Mesodermal cell (in vitro differentiated cells): Measurements from ENCODE around the gene ZCCHC7.
"Not testable (repeated sequence)": the region's sequence is repeated elsewhere in the genome, so short reads cannot be mapped to it uniquely, and the experiment has no call there.

Experiments
- H3K27ac ChIP-seq: 2 replicates; pipeline ENCODE4 v1.7.0; 2013; ENCODE audit warnings: mild to moderate bottlenecking, low read depth, low read length, moderate library complexity; ENCODE audit not compliant: severe bottlenecking
- H3K36me3 ChIP-seq: 2 replicates; pipeline ENCODE4 v1.7.1; 2013; ENCODE audit warnings: mild to moderate bottlenecking, low read length, moderate library complexity; ENCODE audit not compliant: control insufficient read depth, insufficient read depth
- H3K4me1 ChIP-seq: one replicate; pipeline ENCODE4 v1.7.1; 2013; ENCODE audit warnings: mild to moderate bottlenecking, low read length; ENCODE audit not compliant: insufficient read depth, control insufficient read depth, poor library complexity, severe bottlenecking
- H3K4me3 ChIP-seq: 2 replicates; pipeline ENCODE4 v1.7.0; 2013; ENCODE audit warnings: low read length, control low read depth, mild to moderate bottlenecking; ENCODE audit not compliant: insufficient read depth, poor library complexity, severe bottlenecking; ENCODE audit errors: extremely low read depth
- H3K9me3 ChIP-seq: 2 replicates; pipeline ENCODE4 v1.7.1; 2013; ENCODE audit warnings: mild to moderate bottlenecking, low read length, moderate library complexity; ENCODE audit not compliant: control insufficient read depth
- WGBS, 2 experiments: methylation state at CpG; one replicate each; pipeline ENCODE4 v1.1.5; 2013; ENCODE audit warnings: missing lambda C conversion rate in 2 of 2; ENCODE audit not compliant: insufficient coverage in 2 of 2; 5-methylcytosine and 5-hydroxymethylcytosine counted together

ZCCHC7 gene

DNA sequence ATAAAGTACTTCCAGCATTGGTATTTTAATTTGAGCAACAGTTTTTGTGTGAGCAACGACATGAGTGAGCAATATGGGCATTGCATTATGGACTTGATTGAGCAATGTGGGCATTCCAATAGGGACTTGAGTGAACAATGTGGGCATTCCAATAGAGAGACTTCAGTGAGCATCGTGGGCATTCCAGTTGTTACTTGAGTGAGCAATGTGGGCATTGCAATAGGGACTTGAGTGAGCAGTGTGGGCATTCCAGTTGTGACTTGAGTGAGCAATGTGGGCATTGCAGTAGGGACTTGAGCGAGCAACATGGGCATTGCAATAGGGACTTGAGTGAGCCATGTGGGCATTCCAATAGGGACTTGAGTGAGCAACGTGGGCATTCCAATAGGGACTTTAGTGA is 52.2 kb downstream of the ZCCHC7 start:
- Histone ChIP-seq H3K4me1 (no peaks in the 10 kb centered on the region), H3K27ac (no peak overlapping the region), H3K9me3 (no peaks in the 10 kb centered on the region), H3K4me3 (no peak overlapping the region), H3K36me3 (peaks cover 5% of the 10 kb centered on the region)
- 94 to 97% methylated on average over 4 of the region's 4 CpGs for WGBS, 2 experiments

DNA sequence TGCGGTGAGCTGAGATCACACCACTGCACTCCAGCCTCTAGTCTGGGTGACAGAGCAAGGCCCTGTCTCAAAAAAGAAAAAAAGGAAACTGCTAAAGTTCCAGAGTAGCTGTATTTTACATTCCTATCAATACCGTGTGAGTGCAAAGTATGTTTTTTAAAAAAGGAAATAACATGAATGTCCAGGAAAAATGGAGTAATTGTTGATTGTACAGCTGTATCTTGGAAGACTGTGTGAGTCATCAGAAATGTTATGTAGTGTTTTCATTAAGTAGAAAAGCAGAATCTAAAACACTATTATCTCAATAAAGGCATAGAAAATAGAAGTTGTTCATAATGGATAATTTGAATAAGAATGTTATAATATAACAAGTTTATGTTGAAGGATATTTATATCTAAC is 53.9 kb downstream of the ZCCHC7 start:
- 89 to 100% methylated on average over 1 of the region's 2 CpGs for WGBS, 2 experiments
- no peak overlapping the region for H3K4me3 ChIP-seq
- H3K4me1 ChIP-seq, result no peaks in the 10 kb centered on the region
- H3K36me3 ChIP-seq, result peaks cover 5% of the 10 kb centered on the region
- H3K9me3 ChIP-seq, result no peaks in the 10 kb centered on the region
- no peak overlapping the region for H3K27ac ChIP-seq

DNA sequence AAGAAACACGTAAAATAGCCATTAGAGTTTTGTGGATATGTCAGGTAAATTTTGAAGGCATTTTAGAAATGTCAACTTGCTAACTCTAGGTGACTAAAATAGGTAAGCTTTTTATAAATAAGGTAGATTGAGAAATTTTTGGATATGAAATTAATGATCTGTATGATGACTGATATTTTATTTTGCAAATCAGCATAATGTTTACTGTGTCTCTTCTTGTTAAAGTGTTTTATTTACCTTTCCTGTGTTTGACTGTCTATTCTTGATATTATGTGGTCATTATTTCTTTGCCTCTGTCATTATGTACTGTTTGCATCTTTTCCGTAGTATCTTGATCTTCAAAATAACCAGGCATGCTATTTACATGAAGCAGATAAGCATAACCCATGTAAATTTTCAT is 58.4 kb downstream of the ZCCHC7 start:
- Histone ChIP-seq H3K4me3 (no peak overlapping the region), H3K4me1 (no peaks in the 10 kb centered on the region), H3K9me3 (no peaks in the 10 kb centered on the region), H3K36me3 (peaks cover 5% of the 10 kb centered on the region), H3K27ac (no peak overlapping the region)
- 93 to 100% methylated on average over 1 of the region's 2 CpGs for WGBS, 2 experiments

DNA sequence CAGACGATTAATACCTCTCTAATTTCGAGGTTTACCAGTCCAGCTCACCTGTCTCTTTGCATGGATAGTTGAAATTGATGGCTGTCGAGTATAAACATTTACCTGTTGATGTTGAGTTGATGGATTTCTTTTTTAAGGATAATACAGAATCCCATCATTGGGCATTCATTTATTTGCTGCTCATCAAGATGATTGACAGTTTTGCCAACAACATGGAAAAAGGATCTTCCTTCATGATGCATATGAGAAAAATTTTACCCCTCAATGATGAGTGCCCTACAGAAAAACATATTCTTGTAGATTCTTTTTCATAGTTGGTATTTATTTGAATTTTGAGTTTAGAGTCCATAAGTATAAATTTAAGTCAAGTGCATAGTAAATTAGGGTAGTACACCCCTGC is 59.2 kb downstream of the ZCCHC7 start:
- WGBS, 2 experiments, result 90 to 100% methylated on average over 2 to 3 of the region's 3 CpGs

DNA sequence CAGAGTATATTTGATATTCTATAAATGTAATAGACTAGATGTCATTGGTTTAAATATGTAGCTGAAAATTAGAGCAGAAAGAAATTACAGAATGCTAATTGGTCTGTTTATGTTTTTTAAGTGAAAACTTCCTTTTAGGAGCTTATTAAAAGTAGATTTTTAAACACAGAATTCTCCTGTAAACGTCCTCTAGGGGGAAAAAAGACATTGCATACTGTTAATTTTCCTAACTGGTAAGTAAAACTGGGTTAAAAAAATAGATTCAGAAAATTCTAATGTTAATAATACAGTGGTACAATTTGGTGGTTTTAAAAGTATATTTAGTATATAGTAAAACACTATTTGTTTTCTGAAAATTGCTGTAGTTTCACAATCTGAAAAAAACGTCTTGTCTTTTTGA is 59.8 kb downstream of the ZCCHC7 start:
- no peak overlapping the region for H3K4me3 ChIP-seq
- H3K4me1 ChIP-seq, result no peaks in the 10 kb centered on the region
- H3K27ac ChIP-seq, result no peak overlapping the region
- no CpG with 5 or more reads among the region's 2 CpGs for WGBS, 2 experiments
- no peaks in the 10 kb centered on the region for H3K9me3 ChIP-seq
- H3K36me3 ChIP-seq, result peaks cover 5% of the 10 kb centered on the region

More for the DNA sequence above, 59.2 kb downstream of the ZCCHC7 start:
- Histone ChIP-seq H3K9me3 (no peaks in the 10 kb centered on the region), H3K4me1 (no peaks in the 10 kb centered on the region), H3K27ac (no peak overlapping the region), H3K4me3 (no peak overlapping the region), H3K36me3 (peaks cover 5% of the 10 kb centered on the region)

DNA sequence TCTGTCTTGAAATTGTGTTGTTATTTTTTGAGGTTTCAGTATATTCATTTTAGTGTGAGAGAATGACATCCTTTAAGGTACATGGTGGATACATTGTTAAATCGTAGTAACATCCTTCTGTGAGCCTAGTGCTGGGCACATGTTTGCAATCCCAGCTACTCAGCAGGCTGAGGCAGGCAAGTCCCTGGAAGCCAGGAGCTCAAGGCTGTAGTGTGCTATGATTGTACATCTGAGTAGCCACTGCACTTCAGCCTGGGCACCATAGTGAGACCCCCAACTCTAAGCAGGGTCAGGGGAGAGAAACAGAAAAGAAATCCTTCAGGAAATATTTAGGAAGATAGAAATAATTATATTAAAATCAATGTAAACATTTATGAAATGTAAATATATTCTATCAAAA is 62.3 kb downstream of the ZCCHC7 start:
- Histone ChIP-seq H3K36me3 (no peaks in the 10 kb centered on the region), H3K9me3 (no peaks in the 10 kb centered on the region), H3K27ac (no peak overlapping the region), H3K4me1 (no peaks in the 10 kb centered on the region), H3K4me3 (no peak overlapping the region)
- no CpG with 5 or more reads among the region's 1 CpG for WGBS, 2 experiments

DNA sequence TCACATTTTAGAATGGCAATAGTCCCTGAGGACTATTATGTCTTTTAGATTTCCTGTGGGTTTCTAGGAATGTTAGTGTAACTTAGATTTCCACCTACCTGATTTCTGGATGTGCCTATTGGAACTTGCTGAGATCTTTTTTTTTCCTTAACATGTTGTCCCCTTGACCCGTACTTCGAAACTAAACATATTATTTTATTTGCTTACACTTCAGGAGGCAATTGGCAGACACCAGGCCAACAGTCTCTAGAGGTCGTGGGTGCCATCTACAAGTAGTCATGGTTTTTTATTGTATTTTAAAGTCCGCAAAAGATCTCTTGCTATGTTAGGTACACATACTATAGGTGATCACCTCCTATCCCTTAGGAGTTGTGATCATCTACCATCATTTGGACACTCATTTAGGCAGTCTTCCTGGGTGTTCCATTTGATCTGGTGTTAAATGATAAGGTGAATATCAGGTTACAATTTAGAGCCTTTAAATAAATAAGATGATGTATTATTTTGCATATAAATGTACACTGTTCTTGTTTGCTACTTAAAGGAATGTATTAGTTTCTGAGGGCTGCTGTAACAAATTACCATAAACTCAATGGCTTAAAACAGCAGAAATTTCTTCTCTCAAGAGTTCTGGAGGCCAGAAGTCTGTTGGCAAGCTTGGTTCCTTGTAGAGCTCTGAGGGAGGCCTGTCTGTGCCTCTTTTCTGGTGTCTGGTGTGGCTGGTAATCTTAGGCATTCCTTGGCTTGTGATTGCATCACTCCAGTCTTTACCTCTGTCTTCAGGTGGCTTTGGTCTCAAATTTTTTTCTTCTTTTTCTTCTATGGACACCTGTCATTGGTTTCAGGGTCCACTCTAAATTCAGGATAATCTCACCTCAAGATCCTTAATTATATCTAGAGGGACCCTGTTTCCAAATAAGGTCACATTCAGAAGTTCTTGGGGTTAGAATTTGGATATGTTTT is 64.8 kb downstream of the ZCCHC7 start:
- no peaks in the 10 kb centered on the region for H3K9me3 ChIP-seq
- H3K27ac ChIP-seq, result no peak overlapping the region
- 60% methylated on average over 1 of the region's 4 CpGs; no CpG with 5 or more reads in 1 of the 2 experiments for WGBS, 2 experiments
- no peak overlapping the region for H3K4me3 ChIP-seq
- H3K36me3 ChIP-seq, result no peaks in the 10 kb centered on the region
- H3K4me1 ChIP-seq, result no peaks in the 10 kb centered on the region

DNA sequence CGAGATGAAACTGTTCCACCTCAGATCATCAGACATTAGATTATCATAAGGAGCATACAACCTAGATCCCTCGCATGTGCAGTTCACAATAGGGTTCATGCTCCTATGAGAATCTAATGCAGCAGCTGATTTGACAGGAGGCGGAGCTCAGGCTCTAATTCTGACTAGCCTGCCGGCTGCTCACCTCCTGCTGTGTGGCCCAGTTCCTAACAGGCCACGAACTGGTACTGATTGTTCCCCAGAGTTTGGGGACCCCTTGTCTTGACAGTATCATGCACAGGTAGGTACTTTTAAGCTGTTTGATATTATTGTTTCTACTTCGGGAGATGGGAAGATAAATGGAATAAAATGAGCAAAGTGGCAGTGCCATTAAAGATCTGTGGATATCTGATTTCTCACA is 66.9 kb downstream of the ZCCHC7 start:
- no peak overlapping the region for H3K4me3 ChIP-seq
- no peaks in the 10 kb centered on the region for H3K4me1 ChIP-seq
- H3K9me3 ChIP-seq, result no peaks in the 10 kb centered on the region
- no peak overlapping the region for H3K27ac ChIP-seq
- H3K36me3 ChIP-seq, result peaks cover 4% of the 10 kb centered on the region
- WGBS, 2 experiments, result 76 to 79% methylated on average over 5 of the region's 6 CpGs

DNA sequence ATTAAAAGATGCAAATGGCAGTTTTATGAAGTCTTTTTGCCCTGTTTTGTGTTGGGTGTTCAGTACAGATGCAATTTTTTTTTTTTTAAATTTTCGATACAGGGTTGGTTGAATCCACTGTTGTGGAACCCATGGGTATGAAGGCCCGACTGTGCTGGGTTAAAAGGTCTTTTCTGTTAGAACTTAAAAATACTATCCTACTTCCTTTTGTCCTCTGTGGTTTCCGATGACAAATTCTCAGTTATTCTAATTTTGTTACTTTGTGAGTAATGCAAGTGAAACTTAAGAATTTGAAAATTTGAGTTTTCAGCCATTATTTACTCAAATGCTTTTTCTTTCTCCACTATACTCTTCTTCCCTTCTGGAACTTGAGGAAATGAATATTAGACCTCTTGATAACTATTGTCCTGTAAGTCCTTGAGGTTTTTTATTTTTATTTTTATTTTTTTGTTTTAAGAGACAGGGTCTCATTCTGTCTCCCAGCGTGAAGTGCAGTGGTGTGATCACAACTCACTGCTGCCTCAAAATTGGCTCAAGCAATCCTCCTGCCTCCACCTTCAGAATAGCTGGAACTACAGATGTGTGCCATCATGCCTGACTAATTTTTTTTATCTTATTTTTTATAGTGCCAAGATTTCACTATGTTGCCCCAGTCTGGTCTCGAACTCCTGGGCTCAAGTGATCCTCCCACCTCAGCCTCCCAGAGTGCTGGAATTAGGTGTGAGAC is 67.5 kb downstream of the ZCCHC7 start:
- Histone ChIP-seq H3K27ac (no peak overlapping the region), H3K9me3 (no peaks in the 10 kb centered on the region)

DNA sequence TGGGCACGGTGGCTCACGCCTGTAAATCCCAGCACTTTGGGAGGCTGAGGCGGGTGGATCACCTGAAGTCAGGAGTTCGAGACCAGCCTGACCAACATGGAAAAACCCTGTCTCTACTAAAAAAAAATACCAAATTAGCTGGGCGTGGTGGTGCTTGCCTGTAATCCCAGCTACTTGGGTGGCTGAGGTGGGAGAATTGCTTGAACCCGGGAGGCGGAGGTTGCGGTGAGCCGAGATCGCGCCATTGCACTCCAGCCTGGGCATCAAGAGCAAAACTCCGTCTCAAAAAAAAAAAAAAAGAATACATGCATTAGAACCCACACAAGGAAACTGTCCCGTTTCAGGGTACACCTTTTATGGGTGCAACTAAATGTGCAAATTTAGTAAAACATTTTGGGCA is 70.4 kb downstream of the ZCCHC7 start:
- not testable (repeated sequence) for H3K27ac ChIP-seq, H3K36me3 ChIP-seq, H3K9me3 ChIP-seq, H3K4me3 ChIP-seq, H3K4me1 ChIP-seq
- WGBS, 2 experiments, result 78 to 97% methylated on average over 4 to 8 of the region's 13 CpGs

More for the DNA sequence above, 67.5 kb downstream of the ZCCHC7 start:
- H3K4me3 ChIP-seq, result no peak overlapping the region
- WGBS, 2 experiments, result 100% methylated on average over 2 of the region's 5 CpGs; no CpG with 5 or more reads in 1 of the 2 experiments
- H3K4me1 ChIP-seq, result no peaks in the 10 kb centered on the region
- peaks cover 4% of the 10 kb centered on the region for H3K36me3 ChIP-seq
